Breast epithelium (tissue), 4 donors: ENCODE data around the gene WDR36. TPM values are rescaled to one million over a fixed set of nuclear protein-coding genes. Genes with fewer than 3 reads are reported as not detected.

Experiments
- DNase-seq, 2 donors: peaks; one replicate each; pipeline ENCODE4 v3.0.0-alpha.2; 2019; ENCODE audit warnings: low spot score in 2 of 2
- H3K27ac ChIP-seq, 2 donors: fragments of 200-600 bp; sonication (generic) in 1 of 2; one replicate each; pipeline ENCODE4 v1.5.1; 2016 to 2019; ENCODE audit warnings: mild to moderate bottlenecking in 1 of 2
- H3K27me3 ChIP-seq, 2 donors: fragments of 200-600 bp; sonication (generic) in 1 of 2; one replicate each; pipeline versions ENCODE4 v1.5.1 to v1.6.0; 2017 to 2019; ENCODE audit warnings: control low read depth in 1 of 2, mild to moderate bottlenecking in 1 of 2
- H3K36me3 ChIP-seq: fragments of 200-600 bp; one replicate; pipeline ENCODE4 v1.5.1; 2019
- H3K4me1 ChIP-seq, 2 donors: fragments of 200-600 bp; sonication (generic); one replicate each; pipeline ENCODE4 v1.5.1; 2016 to 2019; ENCODE audit warnings: control low read depth in 1 of 2
- H3K4me3 ChIP-seq, 3 donors: fragments of 200-600 bp; sonication (generic); 1 replicate in 2 of 3; 2 replicates in 1 of 3; pipeline ENCODE4 v1.5.1; 2016 to 2019; ENCODE audit warnings: mild to moderate bottlenecking in 3 of 3, moderate library complexity in 2 of 3
- H3K9me3 ChIP-seq, 2 donors: fragments of 200-600 bp; sonication (generic) in 1 of 2; one replicate each; pipeline ENCODE4 v1.5.1; 2016 to 2019; ENCODE audit warnings: control low read depth in 1 of 2
- POLR2A ChIP-seq: fragments of 450-650 bp; IDR thresholded peaks from one replicate; pipeline ENCODE4 v1.6.1; 2016; ENCODE audit warnings: antibody characterized with exemption, mild to moderate bottlenecking, moderate library complexity
- POLR2AphosphoS5 ChIP-seq, 3 donors: sonication (generic); formaldehyde crosslinking; IDR thresholded peaks; one replicate each; pipeline ENCODE4 v1.6.1; 2017; ENCODE audit warnings: antibody characterized with exemption in 3 of 3
- intact Hi-C: fragments of 100-400 bp; cut with DNase I; formaldehyde crosslinking; loops from one replicate; pipeline ENCODE4 v1.15.1; 2023; ENCODE audit warnings: low total_unique reads
- total RNA-seq, 3 donors: library from RNA; depleted of rRNA; stranded (reverse); fragments of >200 nt; gene quantifications; one replicate each; pipeline ENCODE4 v1.1.0, GENCODE V29; 2016
- TF ChIP-seq, protein P1 (sequence below), 3 donors: fragments of 450-650 bp; IDR thresholded peaks; one replicate each; pipeline ENCODE4 v1.5.1; 2016 to 2017; ENCODE audit warnings: antibody characterized with exemption in 3 of 3, mild to moderate bottlenecking in 3 of 3, moderate library complexity in 3 of 3

The WDR36 gene
- total RNA-seq, 3 donors from 2014 or later = 27.2 to 41.4 (median 37.2) TPM

- DNase-seq = no peak
- TF ChIP-seq, protein P1, sequence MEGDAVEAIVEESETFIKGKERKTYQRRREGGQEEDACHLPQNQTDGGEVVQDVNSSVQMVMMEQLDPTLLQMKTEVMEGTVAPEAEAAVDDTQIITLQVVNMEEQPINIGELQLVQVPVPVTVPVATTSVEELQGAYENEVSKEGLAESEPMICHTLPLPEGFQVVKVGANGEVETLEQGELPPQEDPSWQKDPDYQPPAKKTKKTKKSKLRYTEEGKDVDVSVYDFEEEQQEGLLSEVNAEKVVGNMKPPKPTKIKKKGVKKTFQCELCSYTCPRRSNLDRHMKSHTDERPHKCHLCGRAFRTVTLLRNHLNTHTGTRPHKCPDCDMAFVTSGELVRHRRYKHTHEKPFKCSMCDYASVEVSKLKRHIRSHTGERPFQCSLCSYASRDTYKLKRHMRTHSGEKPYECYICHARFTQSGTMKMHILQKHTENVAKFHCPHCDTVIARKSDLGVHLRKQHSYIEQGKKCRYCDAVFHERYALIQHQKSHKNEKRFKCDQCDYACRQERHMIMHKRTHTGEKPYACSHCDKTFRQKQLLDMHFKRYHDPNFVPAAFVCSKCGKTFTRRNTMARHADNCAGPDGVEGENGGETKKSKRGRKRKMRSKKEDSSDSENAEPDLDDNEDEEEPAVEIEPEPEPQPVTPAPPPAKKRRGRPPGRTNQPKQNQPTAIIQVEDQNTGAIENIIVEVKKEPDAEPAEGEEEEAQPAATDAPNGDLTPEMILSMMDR (IDR thresholded peaks at IDR 0.05) = no peak
- TF ChIP-seq POLR2A (no peak), POLR2AphosphoS5 (IDR thresholded peaks at IDR 0.05) (no peak)
- Histone ChIP-seq H3K27me3 (no peaks in the 10 kb centered on the region), H3K4me1 (no peaks in the 10 kb centered on the region), H3K36me3 (no peaks in the 10 kb centered on the region), H3K27ac (no peak overlapping the region), H3K4me3 (no peak overlapping the region), H3K9me3 (no peaks in the 10 kb centered on the region)
- intact Hi-C loops = loop anchor here (5.0 kb wide), 1 partner anchor 1028 kb away; no protein-coding TSS in a partner anchor
Observed at GRCh38 chr5:111169269-111169668, 77.1 kb downstream of the WDR36 start.

DNA sequence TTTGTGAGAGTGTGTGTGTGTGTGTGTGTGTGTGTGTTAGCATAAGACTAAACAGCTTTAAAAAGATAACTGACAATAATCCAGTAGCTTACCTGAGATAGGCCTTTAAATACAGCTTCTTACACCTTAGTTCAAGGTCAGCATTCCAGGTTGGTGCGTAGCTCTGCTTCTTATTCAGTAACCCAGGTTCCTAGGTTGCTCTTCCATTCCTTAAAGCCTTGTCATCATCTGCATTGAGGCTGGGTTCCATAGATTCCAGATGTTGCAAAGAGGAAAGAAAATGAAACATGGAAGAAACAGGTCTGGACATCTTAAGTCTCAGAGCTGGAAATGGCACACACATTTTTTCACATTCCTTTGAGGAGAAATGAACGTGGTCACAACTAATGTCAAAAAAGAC, 78.1 kb downstream of the WDR36 start:
- Histone ChIP-seq H3K9me3 (no peaks in the 10 kb centered on the region), H3K4me3 (no peak overlapping the region), H3K27me3 (no peaks in the 10 kb centered on the region), H3K36me3 (no peaks in the 10 kb centered on the region), H3K27ac (no peak overlapping the region), H3K4me1 (no peaks in the 10 kb centered on the region)
- DNase-seq = no peak
- intact Hi-C loops = no loop called here
- TF ChIP-seq, protein P1 (IDR thresholded peaks at IDR 0.05) = no peak
- TF ChIP-seq POLR2A = no peak
- TF ChIP-seq POLR2AphosphoS5 (IDR thresholded peaks at IDR 0.05) = no peak

DNA sequence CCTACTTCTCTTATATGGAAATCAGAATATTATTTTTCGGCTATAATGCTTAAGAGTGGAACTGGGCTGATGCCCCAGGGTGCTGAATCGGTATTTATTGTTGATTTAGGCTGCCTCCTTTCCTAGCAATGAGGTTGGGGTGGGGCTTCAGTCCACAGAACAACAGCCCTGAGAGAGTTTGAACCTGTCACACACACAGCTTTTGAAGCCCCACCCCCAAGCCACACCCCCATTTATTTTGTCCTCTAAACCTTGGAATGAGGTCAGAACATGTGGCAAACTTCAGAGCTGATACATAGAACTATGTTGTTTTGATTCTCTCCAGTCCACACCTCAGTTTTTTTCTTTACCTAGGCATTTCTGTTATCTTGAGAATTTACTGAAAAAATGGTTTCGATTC, 80.4 kb downstream of the WDR36 start:
- no peak for TF ChIP-seq POLR2AphosphoS5 (IDR thresholded peaks at IDR 0.05)
- no peak for TF ChIP-seq POLR2A
- TF ChIP-seq, protein P1 (IDR thresholded peaks at IDR 0.05) = no peak
- Histone ChIP-seq H3K4me3 (no peak overlapping the region), H3K27ac (no peak overlapping the region), H3K4me1 (no peaks in the 10 kb centered on the region), H3K9me3 (no peaks in the 10 kb centered on the region), H3K27me3 (no peaks in the 10 kb centered on the region), H3K36me3 (no peaks in the 10 kb centered on the region)
- intact Hi-C loops = no loop called here
- DNase-seq = no peak

GRCh38 chr5:111173476-111173875, 81.3 kb downstream of the WDR36 start:
- Histone ChIP-seq H3K4me1 (no peaks in the 10 kb centered on the region), H3K27ac (no peak overlapping the region), H3K9me3 (no peaks in the 10 kb centered on the region), H3K27me3 (no peaks in the 10 kb centered on the region), H3K36me3 (no peaks in the 10 kb centered on the region), H3K4me3 (no peak overlapping the region)
- DNase-seq = no peak
- intact Hi-C loops = no loop called here
- TF ChIP-seq POLR2A (no peak), POLR2AphosphoS5 (IDR thresholded peaks at IDR 0.05) (no peak)
- TF ChIP-seq, protein P1 (IDR thresholded peaks at IDR 0.05) = no peak

Other genes starting within 250 kb of the WDR36 start
- 1 to 10 TPM in 1 of 3 donors, under 1 TPM in 2; 0.44 to 1.6 (median 0.66) TPM for gene TSLP, start 20.6 kb upstream of the WDR36 start, total RNA-seq
- 1 to 10 TPM in 2 of 3 donors, under 1 TPM in 1; 0.98 to 1.5 (median 1.4) TPM for gene CAMK4, start 132.0 kb downstream of the WDR36 start, total RNA-seq